Naive thymus-derived CD4-positive, alpha-beta T cell (primary cell): Measurements from ENCODE around the gene MUL1. TPM values are rescaled to one million over a fixed set of nuclear protein-coding genes. Genes with fewer than 3 reads are reported as not detected.

Experiments used
- ATAC-seq: fragments of 150-1000 bp; cut with Tn5 transposase; 2 replicates; pipeline ENCODE4 v1.10.0; 2021; ENCODE audit warnings: mild to moderate bottlenecking, moderate library complexity
- CTCF ChIA-PET: fragments of 350-600 bp; sonication (Branson Sonifier 250); formaldehyde crosslinking; loops from one replicate; lab custom pipeline; 2021; ENCODE audit warnings: antibody characterized with exemption; lab: Charles Lee
- POLR2A ChIA-PET: fragments of 350-600 bp; sonication (Branson Sonifier 250); formaldehyde crosslinking; loops from one replicate; lab custom pipeline; 2021; ENCODE audit warnings: antibody characterized with exemption, inconsistent platforms; lab: Charles Lee
- DNase-seq, 9 donors: peaks; one replicate each; pipeline versions ENCODE4 v3.0.0 to v3.0.0-alpha.2; 2020 to 2022; ENCODE audit warnings: mixed read lengths in 1 of 9
- H3K27ac ChIP-seq: one replicate; pipeline ENCODE4 v1.7.0; 2013; ENCODE audit warnings: mild to moderate bottlenecking, low read depth, low read length, moderate library complexity
- H3K27me3 ChIP-seq, 2 donors: one replicate each; pipeline ENCODE4 v1.7.0; 2013; ENCODE audit warnings: low read length in 2 of 2, mild to moderate bottlenecking in 2 of 2, moderate library complexity in 2 of 2; ENCODE audit not compliant: control insufficient read depth in 2 of 2, insufficient read depth in 2 of 2
- H3K36me3 ChIP-seq, 3 experiments: 1 replicate in 2 of 3; 2 replicates in 1 of 3; pipeline ENCODE4 v1.7.0; 2013; ENCODE audit warnings: low read length in 3 of 3, mild to moderate bottlenecking in 3 of 3, moderate library complexity in 1 of 3; ENCODE audit not compliant: insufficient read depth in 3 of 3, control insufficient read depth in 2 of 3
- H3K4me1 ChIP-seq, 2 donors: one replicate each; pipeline ENCODE4 v1.7.0; 2013; ENCODE audit warnings: low read length in 2 of 2, mild to moderate bottlenecking in 2 of 2, moderate library complexity in 1 of 2; ENCODE audit not compliant: control insufficient read depth in 2 of 2, insufficient read depth in 2 of 2
- H3K4me3 ChIP-seq: 2 replicates; pipeline ENCODE4 v1.7.0; 2013; ENCODE audit warnings: mild to moderate bottlenecking, low read length
- H3K9me3 ChIP-seq, 3 experiments: 1 replicate in 2 of 3; 2 replicates in 1 of 3; pipeline ENCODE4 v1.7.0; 2013; ENCODE audit warnings: low read length in 3 of 3; ENCODE audit not compliant: control insufficient read depth in 2 of 3
- H3K27ac Mint-ChIP-seq, 9 donors: one replicate each; pipeline ENCODE4 v1.8.0; 2020 to 2022; ENCODE audit warnings: mixed read lengths in 9 of 9, mild to moderate bottlenecking in 8 of 9, moderate library complexity in 5 of 9, inconsistent platforms in 2 of 9
- H3K27me3 Mint-ChIP-seq, 5 donors: one replicate each; pipeline ENCODE4 v1.8.0; 2021 to 2022; ENCODE audit warnings: mixed read lengths in 5 of 5, mild to moderate bottlenecking in 1 of 5
- H3K36me3 Mint-ChIP-seq, 5 donors: one replicate each; pipeline ENCODE4 v1.8.0; 2020 to 2022; ENCODE audit warnings: mixed read lengths in 5 of 5, mild to moderate bottlenecking in 3 of 5, inconsistent platforms in 1 of 5
- H3K4me1 Mint-ChIP-seq, 7 donors: one replicate each; pipeline ENCODE4 v1.8.0; 2020 to 2022; ENCODE audit warnings: mixed read lengths in 7 of 7, mild to moderate bottlenecking in 3 of 7, inconsistent platforms in 1 of 7
- H3K4me3 Mint-ChIP-seq, 10 donors: one replicate each; pipeline ENCODE4 v1.8.0; 2020 to 2022; ENCODE audit warnings: mild to moderate bottlenecking in 10 of 10, mixed read lengths in 10 of 10, moderate library complexity in 6 of 10, inconsistent platforms in 2 of 10
- H3K9me3 Mint-ChIP-seq, 11 donors: one replicate each; pipeline ENCODE4 v1.8.0; 2020 to 2022; ENCODE audit warnings: mixed read lengths in 11 of 11, mild to moderate bottlenecking in 4 of 11, inconsistent platforms in 1 of 11, moderate library complexity in 1 of 11
- intact Hi-C, 2 donors: fragments of 100-400 bp; cut with micrococcal nuclease; formaldehyde crosslinking; loops; one replicate each; pipeline ENCODE4 v1.15.1; 2023
- polyA plus RNA-seq, 2 donors: library from polyadenylated mRNA; unstranded; fragments of 300-500 nt; fragmentation: Illumina TruSeq; gene quantifications; one replicate each; pipeline ENCODE4 v1.2.3, GENCODE V29; 2021
- total RNA-seq, 6 experiments: library from RNA in 5 of 6; stranded (reverse) in 5 of 6; gene quantifications; 1 replicate in 5 of 6; 2 replicates in 1 of 6; pipeline ENCODE4 v1.2.3 and lab custom pipeline; 2021 to 2026

MUL1 gene
- total and polyA plus RNA-seq, 7 experiments from 2014 or later: 16.5 to 40.5 (median 20.6) TPM

DNA sequence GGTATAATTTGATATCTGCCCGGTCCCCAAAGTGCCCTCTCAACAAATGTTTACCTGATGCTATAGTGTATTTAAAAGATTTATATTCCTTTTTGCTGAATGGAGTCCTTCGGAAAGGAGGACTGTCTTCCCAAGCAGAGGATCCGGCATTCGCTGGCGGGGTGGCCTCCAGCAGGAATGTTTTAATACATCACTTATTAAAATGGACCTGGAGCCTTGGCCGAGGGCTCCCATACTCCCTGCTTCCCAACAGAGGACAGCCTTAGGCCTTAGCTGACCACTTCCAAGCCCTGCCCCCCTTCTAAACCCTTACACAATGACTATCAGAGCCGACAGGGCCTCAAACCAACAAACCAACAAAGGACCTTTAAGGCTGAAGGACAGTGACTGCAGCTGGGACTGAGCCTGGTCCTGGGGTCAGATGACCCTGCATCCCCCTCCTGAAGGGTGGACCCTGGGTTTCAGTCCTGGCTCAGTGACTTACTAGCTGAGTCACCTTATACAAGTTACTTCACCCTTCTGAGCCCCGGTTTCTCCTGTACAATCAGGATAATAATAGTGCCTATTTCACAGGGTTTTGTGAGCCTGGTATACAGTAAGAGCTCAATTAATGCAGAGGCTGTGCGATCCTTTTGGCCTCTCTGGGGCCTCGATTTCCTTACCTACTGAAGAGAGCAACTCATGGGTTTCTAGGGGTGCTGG lies 27.6 kb downstream of the MUL1 start:
- H3K9me3 ChIP-seq: no peaks in the 10 kb centered on the region
- peaks cover 11 to 25% of the 10 kb centered on the region in 2 donors for H3K27me3 ChIP-seq
- peaks cover 8 to 14% of the 10 kb centered on the region in 2 donors for H3K4me1 ChIP-seq
- H3K4me3 ChIP-seq: no peak overlapping the region
- ATAC-seq (no peak), DNase-seq (no peak)
- Mint-ChIP-seq H3K9me3 (peaks cover 0 to 2% (median 0%) of the 10 kb centered on the region in 11 donors), H3K36me3 (no peaks in the 10 kb centered on the region), H3K27me3 (peaks cover 73 to 85% (median 84%) of the 10 kb centered on the region in 5 donors), H3K4me1 (peaks cover 6 to 15% (median 12%) of the 10 kb centered on the region in 7 donors), H3K4me3 (no peak overlapping the region), H3K27ac (no peak overlapping the region)
- ChIA-PET CTCF (interaction anchor here (1.7 kb wide), 1 partner anchor 10 kb away, joined by 5 read pairs; no protein-coding TSS in a partner anchor), POLR2A (no interaction called here)
- intact Hi-C loops: no loop called here
- H3K27ac ChIP-seq: no peak overlapping the region
- H3K36me3 ChIP-seq: no peaks in the 10 kb centered on the region

DNA sequence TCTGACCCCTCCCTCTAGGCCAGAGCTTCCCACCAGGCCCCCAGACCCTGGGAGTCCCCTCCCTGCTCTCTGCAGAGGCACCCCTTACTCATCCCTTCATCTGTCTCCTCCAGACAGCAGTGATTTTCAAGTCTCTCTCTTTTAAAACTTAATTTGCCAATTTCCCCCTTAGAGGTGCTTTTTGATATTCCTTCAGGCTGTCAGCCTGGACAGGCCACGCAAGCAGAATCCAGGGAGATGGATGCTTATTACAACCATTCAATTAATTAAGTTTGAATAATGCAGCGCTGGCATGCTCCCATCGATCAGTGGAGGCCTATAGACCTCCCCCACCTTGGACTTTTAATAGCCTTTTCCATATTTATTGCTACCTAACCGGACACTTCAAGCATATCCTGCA lies 28.1 kb downstream of the MUL1 start:
- intact Hi-C loops: no loop called here
- CTCF ChIA-PET: no interaction called here
- Mint-ChIP-seq H3K4me3 (no peak overlapping the region), H3K27me3 (peaks cover 79 to 90% (median 89%) of the 10 kb centered on the region in 5 donors), H3K4me1 (peaks cover 6 to 15% (median 12%) of the 10 kb centered on the region in 7 donors), H3K36me3 (no peaks in the 10 kb centered on the region), H3K9me3 (peaks cover 0 to 2% (median 0%) of the 10 kb centered on the region in 11 donors), H3K27ac (no peak overlapping the region)
- Histone ChIP-seq H3K27me3 (peaks cover 11 to 23% of the 10 kb centered on the region in 2 donors), H3K4me3 (no peak overlapping the region), H3K36me3 (no peaks in the 10 kb centered on the region), H3K27ac (no peak overlapping the region), H3K4me1 (peaks cover 6 to 12% of the 10 kb centered on the region in 2 donors), H3K9me3 (no peaks in the 10 kb centered on the region)
- DNase-seq: no peak
- ATAC-seq: no peak
- POLR2A ChIA-PET: no interaction called here

DNA sequence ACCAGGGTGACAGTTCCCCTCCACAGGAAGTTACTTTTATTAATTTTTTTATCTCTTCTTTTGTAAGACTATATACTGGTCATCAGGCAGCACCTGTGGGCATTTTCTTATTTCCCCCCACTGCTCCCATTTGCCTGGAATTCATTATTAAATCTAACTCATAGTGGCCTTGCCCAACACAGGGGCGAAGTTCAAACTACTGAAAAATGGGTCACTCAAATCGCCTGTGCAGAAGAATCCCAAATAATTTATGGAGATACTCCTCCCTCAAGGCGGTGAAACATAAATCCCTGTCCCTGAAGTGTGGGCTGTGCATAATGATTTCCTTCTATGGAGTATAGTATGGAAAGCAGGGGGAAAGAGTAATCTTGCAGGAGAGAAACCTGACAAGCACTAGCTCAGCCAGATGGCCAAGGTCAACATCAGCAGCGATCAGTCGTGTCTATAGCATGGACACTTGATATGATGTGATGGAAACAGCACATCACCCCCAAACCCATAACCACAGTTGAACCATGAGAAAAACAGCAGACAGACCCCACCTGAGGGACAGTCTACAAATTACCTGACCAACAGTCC lies 29.8 kb downstream of the MUL1 start:
- Histone ChIP-seq H3K36me3 (no peaks in the 10 kb centered on the region), H3K27me3 (peaks cover 8 to 11% of the 10 kb centered on the region in 2 donors), H3K27ac (no peak overlapping the region), H3K9me3 (no peaks in the 10 kb centered on the region), H3K4me1 (no peaks in the 10 kb centered on the region), H3K4me3 (no peak overlapping the region)
- Mint-ChIP-seq H3K4me3 (no peak overlapping the region), H3K9me3 (peaks cover 0 to 2% (median 0%) of the 10 kb centered on the region in 11 donors), H3K4me1 (peaks cover 0 to 6% (median 0%) of the 10 kb centered on the region in 7 donors), H3K27ac (no peak overlapping the region), H3K27me3 (peaks cover 79 to 93% (median 89%) of the 10 kb centered on the region in 5 donors), H3K36me3 (no peaks in the 10 kb centered on the region)
- DNase-seq: no peak
- ChIA-PET POLR2A (no interaction called here), CTCF (no interaction called here)
- intact Hi-C loops: no loop called here
- no peak for ATAC-seq

DNA sequence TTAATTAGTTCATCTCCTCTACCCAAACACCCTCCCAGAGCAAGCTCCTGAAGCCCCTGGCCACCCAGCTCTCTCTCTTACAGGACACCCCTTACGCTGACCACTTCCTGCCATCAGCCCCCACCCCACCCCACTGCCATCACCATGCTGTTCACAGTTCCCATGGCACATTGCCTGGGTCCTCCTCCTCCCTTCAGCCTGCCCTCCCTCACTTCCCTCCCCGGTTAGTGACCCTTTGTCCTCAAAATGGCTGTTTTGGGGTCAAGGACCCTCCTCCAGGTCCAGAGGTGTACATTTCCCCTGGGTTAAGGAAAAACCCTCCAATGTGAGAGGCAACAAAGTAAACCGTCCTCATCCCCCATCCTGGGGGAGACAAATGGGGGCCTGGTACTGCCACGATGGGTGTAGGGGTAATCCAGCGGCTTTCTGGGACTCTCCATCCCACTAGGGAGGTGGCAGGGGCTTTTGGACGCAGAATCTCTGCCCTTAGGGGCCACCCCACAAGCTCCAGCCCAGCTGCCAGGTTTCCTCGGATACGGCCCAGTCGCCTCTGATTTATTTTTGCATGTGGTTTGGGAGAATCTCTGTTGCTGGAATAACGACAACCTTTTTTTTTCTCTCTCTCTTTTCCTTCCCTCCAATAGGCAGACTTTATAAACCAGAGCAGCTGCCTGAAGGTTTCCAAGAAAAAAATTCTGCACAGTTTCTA lies 30.4 kb downstream of the MUL1 start:
- no peak overlapping the region for H3K27ac ChIP-seq
- H3K27me3 ChIP-seq: peaks cover 2 to 11% of the 10 kb centered on the region in 2 donors
- H3K4me3 ChIP-seq: no peak overlapping the region
- no peaks in the 10 kb centered on the region for H3K9me3 ChIP-seq
- no peaks in the 10 kb centered on the region for H3K36me3 ChIP-seq
- Mint-ChIP-seq H3K36me3 (no peaks in the 10 kb centered on the region), H3K27me3 (peaks cover 74 to 88% (median 82%) of the 10 kb centered on the region in 5 donors), H3K4me1 (peaks cover 0 to 6% (median 0%) of the 10 kb centered on the region in 7 donors), H3K4me3 (no peak overlapping the region), H3K27ac (no peak overlapping the region), H3K9me3 (peaks cover 0 to 2% (median 0%) of the 10 kb centered on the region in 11 donors)
- intact Hi-C loops: no loop called here
- H3K4me1 ChIP-seq: no peaks in the 10 kb centered on the region
- no peak for DNase-seq
- CTCF ChIA-PET: no interaction called here
- POLR2A ChIA-PET: no interaction called here
- ATAC-seq: no peak

DNA sequence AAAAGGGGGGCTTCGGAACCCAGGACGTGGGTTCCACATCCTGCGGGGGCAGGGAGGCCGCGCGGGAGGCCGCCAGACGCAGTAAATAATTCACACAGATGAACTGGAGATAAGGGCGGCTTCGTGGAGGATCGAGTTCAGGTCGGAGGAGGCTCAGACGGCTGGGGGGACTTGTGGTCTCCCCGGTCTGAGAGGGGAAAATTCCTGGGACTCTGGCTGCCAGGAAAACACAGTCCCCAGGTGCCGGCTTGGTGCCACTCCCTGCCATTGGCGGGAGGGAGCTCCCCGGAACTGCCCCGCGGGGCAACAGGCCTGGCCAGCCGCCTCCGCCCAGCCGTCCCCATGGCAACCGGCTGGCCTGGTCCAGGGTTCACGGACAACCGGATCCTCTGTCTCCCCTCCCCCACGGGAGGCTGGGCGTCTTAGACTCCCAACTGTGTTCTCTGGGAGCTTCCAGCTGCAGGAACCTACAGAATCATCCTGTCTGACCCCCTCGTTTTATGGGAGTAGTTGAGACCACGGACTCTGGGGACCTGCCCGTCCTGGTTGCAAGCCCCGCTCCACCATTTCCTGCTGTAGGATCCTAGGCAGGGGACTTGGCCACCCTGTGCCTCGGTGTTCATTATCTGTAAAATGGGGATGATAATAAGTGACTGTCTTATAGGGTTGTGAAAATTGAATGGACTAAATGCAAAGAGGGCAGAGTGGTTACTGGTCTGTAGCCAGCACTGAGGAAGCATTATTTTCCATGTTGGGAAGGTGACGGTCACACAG lies 31.5 kb downstream of the MUL1 start:
- Mint-ChIP-seq H3K27me3 (peaks cover 80 to 85% (median 82%) of the 10 kb centered on the region in 5 donors), H3K27ac (no peak overlapping the region), H3K4me1 (peaks cover 0 to 6% (median 0%) of the 10 kb centered on the region in 7 donors), H3K9me3 (peaks cover 0 to 2% (median 0%) of the 10 kb centered on the region in 11 donors), H3K4me3 (no peak overlapping the region), H3K36me3 (no peaks in the 10 kb centered on the region)
- H3K27me3 ChIP-seq: peaks cover 0 to 11% of the 10 kb centered on the region in 2 donors
- no peaks in the 10 kb centered on the region for H3K36me3 ChIP-seq
- CTCF ChIA-PET: no interaction called here
- H3K27ac ChIP-seq: no peak overlapping the region
- no peak overlapping the region for H3K4me3 ChIP-seq
- ATAC-seq (no peak), DNase-seq (no peak)
- POLR2A ChIA-PET: no interaction called here
- H3K9me3 ChIP-seq: no peaks in the 10 kb centered on the region
- intact Hi-C loops: no loop called here
- H3K4me1 ChIP-seq: no peaks in the 10 kb centered on the region

DNA sequence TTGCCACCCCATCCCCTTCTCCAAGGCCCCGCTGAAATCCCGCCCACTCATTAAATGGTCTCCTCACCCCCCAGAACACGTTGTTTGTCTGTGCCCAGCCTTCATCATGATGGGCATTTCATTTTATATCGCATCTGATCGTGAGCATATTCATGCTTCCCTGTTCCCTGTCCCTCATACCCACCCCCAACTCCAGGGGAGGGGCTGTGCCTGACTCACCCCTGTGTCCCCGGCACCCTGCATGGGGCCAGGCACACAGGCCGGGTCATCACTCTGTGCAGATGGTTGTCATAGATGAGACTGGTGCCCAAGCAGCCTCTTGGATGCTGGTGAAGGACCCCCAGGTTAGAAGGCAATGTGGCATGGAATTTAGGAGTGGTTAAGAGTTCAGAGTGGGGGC lies 33.0 kb downstream of the MUL1 start:
- no peak for DNase-seq
- peaks cover 0 to 6% (median 0%) of the 10 kb centered on the region in 7 donors for H3K4me1 Mint-ChIP-seq
- Histone ChIP-seq H3K27me3 (peaks cover 0 to 11% of the 10 kb centered on the region in 2 donors), H3K4me1 (no peaks in the 10 kb centered on the region), H3K36me3 (no peaks in the 10 kb centered on the region), H3K4me3 (no peak overlapping the region), H3K9me3 (no peaks in the 10 kb centered on the region), H3K27ac (no peak overlapping the region)
- no peaks in the 10 kb centered on the region for H3K36me3 Mint-ChIP-seq
- ChIA-PET POLR2A (no interaction called here), CTCF (no interaction called here)
- H3K4me3 Mint-ChIP-seq: no peak overlapping the region
- H3K9me3 Mint-ChIP-seq: no peaks in the 10 kb centered on the region
- intact Hi-C loops: no loop called here
- no peak for ATAC-seq
- no peak overlapping the region for H3K27ac Mint-ChIP-seq
- peaks cover 68 to 74% (median 72%) of the 10 kb centered on the region in 5 donors for H3K27me3 Mint-ChIP-seq
